ENCODE results near the gene PPFIA1. TPM values are rescaled to one million over a fixed set of nuclear protein-coding genes. Genes with fewer than 3 reads are reported as not detected.

The PPFIA1 gene
- total RNA-seq, 4 donors from 2014 or later: 50.9 to 57.9 (median 54.6) TPM

DNA sequence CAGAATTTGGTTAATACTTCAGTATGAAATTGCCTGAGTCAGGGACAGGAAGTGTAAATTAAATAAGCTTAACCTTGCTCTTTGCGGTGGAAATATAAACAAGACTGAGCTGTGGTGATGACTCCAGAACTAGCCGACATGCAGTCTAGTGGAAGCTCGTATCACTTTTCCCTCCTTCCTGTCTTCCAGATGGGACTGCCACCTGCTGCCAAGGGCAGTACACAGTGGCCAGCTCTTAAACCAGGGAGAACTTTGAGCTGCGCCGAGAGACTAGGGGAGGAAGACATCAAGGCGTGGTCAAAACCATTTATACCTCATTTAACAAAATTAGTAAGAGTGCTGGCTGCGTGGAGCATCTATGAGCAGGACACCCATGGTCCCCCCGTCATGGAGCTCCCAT, 96.6 kb downstream of the PPFIA1 start:
- DNase-seq: no peak
- Histone ChIP-seq H3K36me3 (peaks cover 7 to 15% of the 10 kb centered on the region in 2 donors), H3K4me3 (replicated peaks in 1 of 3) (no peak overlapping the region), H3K4me1 (no peaks in the 10 kb centered on the region), H3K9me3 (no peaks in the 10 kb centered on the region), H3K27ac (no peak overlapping the region), H3K27me3 (no peaks in the 10 kb centered on the region)
- TF ChIP-seq, protein P1, sequence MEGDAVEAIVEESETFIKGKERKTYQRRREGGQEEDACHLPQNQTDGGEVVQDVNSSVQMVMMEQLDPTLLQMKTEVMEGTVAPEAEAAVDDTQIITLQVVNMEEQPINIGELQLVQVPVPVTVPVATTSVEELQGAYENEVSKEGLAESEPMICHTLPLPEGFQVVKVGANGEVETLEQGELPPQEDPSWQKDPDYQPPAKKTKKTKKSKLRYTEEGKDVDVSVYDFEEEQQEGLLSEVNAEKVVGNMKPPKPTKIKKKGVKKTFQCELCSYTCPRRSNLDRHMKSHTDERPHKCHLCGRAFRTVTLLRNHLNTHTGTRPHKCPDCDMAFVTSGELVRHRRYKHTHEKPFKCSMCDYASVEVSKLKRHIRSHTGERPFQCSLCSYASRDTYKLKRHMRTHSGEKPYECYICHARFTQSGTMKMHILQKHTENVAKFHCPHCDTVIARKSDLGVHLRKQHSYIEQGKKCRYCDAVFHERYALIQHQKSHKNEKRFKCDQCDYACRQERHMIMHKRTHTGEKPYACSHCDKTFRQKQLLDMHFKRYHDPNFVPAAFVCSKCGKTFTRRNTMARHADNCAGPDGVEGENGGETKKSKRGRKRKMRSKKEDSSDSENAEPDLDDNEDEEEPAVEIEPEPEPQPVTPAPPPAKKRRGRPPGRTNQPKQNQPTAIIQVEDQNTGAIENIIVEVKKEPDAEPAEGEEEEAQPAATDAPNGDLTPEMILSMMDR (IDR thresholded peaks at IDR 0.05): no peak
- no peak for TF ChIP-seq POLR2A (IDR thresholded peaks at IDR 0.05)
- intact Hi-C loops (cut with DNase I): no loop called here
- 84 to 92% methylated on average over 7 to 8 of the region's 8 CpGs for WGBS, 2 donors

DNA sequence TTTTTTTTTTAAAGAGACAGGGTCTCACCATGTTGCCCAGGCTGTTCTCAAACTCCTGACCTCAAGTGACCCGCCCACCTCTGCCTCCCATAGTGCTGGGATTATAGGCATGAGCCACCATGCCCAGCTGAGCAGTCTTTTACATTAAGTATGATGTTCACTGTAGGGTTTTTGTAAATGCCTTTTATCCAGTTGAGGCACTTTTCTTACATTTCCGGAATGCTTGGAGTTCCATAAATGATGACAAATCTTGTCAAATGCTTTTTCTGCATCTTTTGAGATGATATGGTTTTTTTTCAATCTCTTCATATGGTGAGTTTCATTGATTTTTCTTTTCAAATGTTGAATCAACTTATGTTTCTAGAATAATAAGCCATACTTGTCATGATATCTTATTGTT, 98.5 kb downstream of the PPFIA1 start:
- H3K4me1 ChIP-seq: no peaks in the 10 kb centered on the region
- DNase-seq: no peak
- no peaks in the 10 kb centered on the region for H3K27me3 ChIP-seq
- TF ChIP-seq, protein P1 (IDR thresholded peaks at IDR 0.05): no peak
- no peak for TF ChIP-seq POLR2A (IDR thresholded peaks at IDR 0.05)
- peaks cover 13 to 14% of the 10 kb centered on the region in 2 donors for H3K36me3 ChIP-seq
- no peak overlapping the region for H3K27ac ChIP-seq
- intact Hi-C loops (cut with DNase I): no loop called here
- H3K4me3 ChIP-seq (replicated peaks in 1 of 3): no peak overlapping the region
- WGBS, 2 donors: 95 to 98% methylated on average over 2 of the region's 2 CpGs
- H3K9me3 ChIP-seq: no peaks in the 10 kb centered on the region

DNA sequence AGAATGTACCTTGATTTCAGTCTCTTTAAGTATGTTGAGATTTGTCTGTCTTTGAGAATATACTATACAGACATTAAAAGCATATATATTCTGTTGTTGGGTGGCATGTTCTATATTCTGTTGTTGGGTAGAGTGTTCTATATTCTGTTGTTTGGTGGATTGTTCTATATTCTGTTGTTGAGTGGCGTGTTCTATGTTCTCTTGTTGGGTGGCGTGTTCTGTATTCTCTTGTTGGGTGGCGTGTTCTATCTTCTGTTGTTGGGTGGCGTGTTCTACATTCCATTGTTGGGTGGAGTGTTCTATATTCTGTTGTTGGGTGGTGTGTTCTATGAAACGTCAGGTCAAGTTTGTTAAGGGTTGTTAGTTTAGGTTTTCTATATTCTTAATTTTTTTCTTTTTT, 100.8 kb downstream of the PPFIA1 start:
- no peak overlapping the region for H3K4me3 ChIP-seq (replicated peaks in 1 of 3)
- peaks cover 23 to 24% of the 10 kb centered on the region in 2 donors for H3K36me3 ChIP-seq
- no peaks in the 10 kb centered on the region for H3K27me3 ChIP-seq
- 68% methylated on average over 5 of the region's 5 CpGs for WGBS, 2 donors
- no peak overlapping the region for H3K27ac ChIP-seq
- no peaks in the 10 kb centered on the region for H3K4me1 ChIP-seq
- intact Hi-C loops (cut with DNase I): no loop called here
- no peak for TF ChIP-seq POLR2A (IDR thresholded peaks at IDR 0.05)
- TF ChIP-seq, protein P1 (IDR thresholded peaks at IDR 0.05): no peak
- no peak for DNase-seq
- H3K9me3 ChIP-seq: no peaks in the 10 kb centered on the region

DNA sequence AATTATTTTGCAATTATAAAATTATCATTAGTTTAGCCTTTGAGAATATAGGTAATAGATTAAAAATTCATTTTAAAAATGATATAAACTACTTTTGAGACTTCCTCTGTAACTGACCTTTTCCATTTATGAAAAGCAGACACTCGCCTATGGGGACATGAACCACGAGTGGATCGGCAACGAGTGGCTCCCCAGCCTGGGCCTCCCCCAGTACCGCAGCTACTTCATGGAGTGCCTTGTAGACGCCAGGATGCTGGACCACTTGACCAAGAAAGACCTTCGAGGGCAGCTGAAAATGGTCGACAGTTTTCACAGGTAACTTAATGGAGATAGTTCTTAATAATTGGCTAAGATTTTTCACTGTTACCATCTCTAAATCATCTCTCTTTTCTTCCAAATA, 101.6 kb downstream of the PPFIA1 start:
- Histone ChIP-seq H3K4me3 (replicated peaks in 1 of 3) (no peak overlapping the region), H3K27ac (no peak overlapping the region), H3K27me3 (no peaks in the 10 kb centered on the region), H3K9me3 (no peaks in the 10 kb centered on the region), H3K4me1 (no peaks in the 10 kb centered on the region), H3K36me3 (peaks cover 25 to 30% of the 10 kb centered on the region in 2 donors)
- TF ChIP-seq, protein P1 (IDR thresholded peaks at IDR 0.05): no peak
- no peak for TF ChIP-seq POLR2A (IDR thresholded peaks at IDR 0.05)
- intact Hi-C loops (cut with DNase I): no loop called here
- no peak for DNase-seq
- 84% methylated on average over 8 of the region's 8 CpGs for WGBS, 2 donors

DNA sequence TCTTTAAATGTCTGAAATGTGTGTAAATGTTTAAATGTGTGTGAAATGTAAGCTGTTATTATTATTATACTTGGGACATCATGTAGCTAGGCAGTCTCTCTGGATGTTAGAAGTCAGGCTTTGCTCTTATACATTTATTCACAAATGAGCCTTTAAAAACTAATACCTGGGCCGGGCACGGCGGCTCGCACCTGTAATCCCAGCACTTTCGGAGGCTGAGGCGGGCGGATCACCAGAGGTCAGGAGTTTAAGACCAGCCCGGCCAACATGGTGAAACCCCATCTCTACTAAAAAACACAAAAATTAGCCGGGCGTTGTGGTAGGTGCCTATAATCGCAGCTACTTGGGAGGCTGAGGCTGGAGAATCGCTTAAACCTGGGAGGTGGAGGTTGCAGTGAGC, 106.1 kb downstream of the PPFIA1 start:
- Histone ChIP-seq H3K27me3 (no peaks in the 10 kb centered on the region), H3K36me3 (peaks cover 43 to 44% of the 10 kb centered on the region in 2 donors), H3K4me1 (no peaks in the 10 kb centered on the region), H3K4me3 (replicated peaks in 1 of 3) (no peak overlapping the region), H3K27ac (no peak overlapping the region), H3K9me3 (no peaks in the 10 kb centered on the region)
- intact Hi-C loops (cut with DNase I): no loop called here
- TF ChIP-seq, protein P1 (IDR thresholded peaks at IDR 0.05): no peak
- no peak for TF ChIP-seq POLR2A (IDR thresholded peaks at IDR 0.05)
- WGBS, 2 donors: 88 to 96% methylated on average over 12 of the region's 12 CpGs
- no peak for DNase-seq
